GM13977 (cell line): ENCODE measurements around the gene KCNH5.
"Not testable (repeated sequence)": the region's sequence is repeated elsewhere in the genome, so short reads cannot be mapped to it uniquely, and the experiment has no call there.

ENCODE experiments used
- DNase-seq: peaks from one replicate; pipeline ENCODE4 v3.0.0; 2012; ENCODE audit warnings: low spot score
- CTCF ChIP-seq: IDR thresholded peaks from 2 replicates; pipeline ENCODE4 v1.5.1; 2012; ENCODE audit warnings: mild to moderate bottlenecking, control low read depth; ENCODE audit not compliant: insufficient read depth; ENCODE audit errors: extremely low read depth, missing control alignments
- in situ Hi-C: fragments of 300-500 bp; cut with MboI; formaldehyde crosslinking; loops from one replicate; pipeline ENCODE4 v1.12.0; 2022; ENCODE audit warnings: low sequenced_read_pairs, low pct_unique_long_range_greater_than_20kb, mixed read lengths, inconsistent platforms; ENCODE audit not compliant: unreplicated experiment

The KCNH5 gene

GRCh38 chr14:62844546-62844945 lies 200.7 kb downstream of the KCNH5 start:
- no peak for TF ChIP-seq CTCF

GRCh38 chr14:62824086-62824485 lies 221.2 kb downstream of the KCNH5 start:
- DNase-seq: no peak
- TF ChIP-seq CTCF: no peak
- in situ Hi-C loops: no loop called here

More at GRCh38 chr14:62844546-62844945, 200.7 kb downstream of the KCNH5 start:
- no peak for DNase-seq
- in situ Hi-C loops: no loop called here

- no peak for TF ChIP-seq CTCF
- in situ Hi-C loops: no loop called here
- DNase-seq: no peak
These were observed 225.3 kb downstream of the KCNH5 start for GRCh38 chr14:62819931-62820330.

- in situ Hi-C loops: no loop called here
- DNase-seq: no peak
- TF ChIP-seq CTCF: no peak
These were observed 237.6 kb downstream of the KCNH5 start for GRCh38 chr14:62807636-62808035.

- no peak for DNase-seq
- no peak for TF ChIP-seq CTCF
- in situ Hi-C loops: no loop called here
These were observed 244.7 kb downstream of the KCNH5 start for GRCh38 chr14:62800577-62800976.

GRCh38 chr14:62796431-62796830 lies 248.8 kb downstream of the KCNH5 start:
- no peak for TF ChIP-seq CTCF
- DNase-seq: no peak
- in situ Hi-C loops: no loop called here

- in situ Hi-C loops: no loop called here
- no peak for DNase-seq
- TF ChIP-seq CTCF: no peak
These were observed 252.7 kb downstream of the KCNH5 start for GRCh38 chr14:62792578-62792977.

GRCh38 chr14:62781328-62781727 lies 263.9 kb downstream of the KCNH5 start:
- in situ Hi-C loops, DNase-seq: not testable (repeated sequence)
